ENCODE data around the gene MGRN1. TPM values are rescaled to one million over a fixed set of nuclear protein-coding genes. Genes with fewer than 3 reads are reported as not detected.

Gene MGRN1
- total RNA-seq, 4 donors from 2014 or later: 26.4 to 51.8 (median 31.4) TPM

DNA sequence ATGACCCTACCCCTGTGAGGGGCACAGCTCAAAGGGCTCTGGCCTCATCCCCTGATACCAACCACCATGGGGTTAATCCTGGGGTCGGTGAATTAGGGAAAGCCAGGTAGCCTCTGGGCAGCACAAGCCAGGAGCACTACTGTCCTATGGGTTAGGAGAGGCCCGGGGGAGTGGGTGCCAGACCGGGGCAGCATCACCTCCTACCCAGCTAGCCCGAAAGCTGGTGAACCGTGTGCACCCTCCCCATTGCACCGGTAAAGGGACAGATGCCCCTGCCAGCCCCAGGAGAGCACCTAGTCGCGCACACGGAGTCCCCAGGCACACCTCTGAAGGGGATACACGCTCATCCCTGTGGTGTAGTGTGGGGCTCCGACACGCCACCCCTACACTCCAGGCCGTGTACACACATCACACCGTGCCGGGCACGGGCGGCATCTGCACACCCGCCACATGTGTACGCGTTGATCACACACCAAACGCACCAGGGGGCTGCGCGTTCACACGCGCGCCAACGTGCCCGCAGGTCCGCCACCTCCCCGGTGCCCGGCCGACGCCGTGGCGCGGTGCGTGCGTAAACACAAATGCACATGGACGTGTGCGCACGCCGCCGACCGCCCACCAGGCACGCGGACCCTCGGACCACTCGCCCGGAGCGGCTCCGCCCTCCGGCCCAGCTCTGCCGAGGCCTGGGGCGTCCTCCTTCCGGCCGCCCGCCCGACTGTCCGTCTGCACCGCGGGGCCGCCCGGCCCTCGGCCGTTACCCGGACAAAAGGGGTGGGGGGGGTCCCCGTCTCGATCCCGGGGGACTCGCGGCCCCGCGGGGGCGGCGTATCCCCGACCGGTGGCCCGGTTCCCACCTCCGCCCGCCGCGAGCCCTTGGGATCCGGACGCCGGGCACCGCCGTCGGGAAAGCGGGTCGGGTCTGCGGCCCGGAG is 10.7 kb upstream of the MGRN1 start:
- TF ChIP-seq, protein P1, sequence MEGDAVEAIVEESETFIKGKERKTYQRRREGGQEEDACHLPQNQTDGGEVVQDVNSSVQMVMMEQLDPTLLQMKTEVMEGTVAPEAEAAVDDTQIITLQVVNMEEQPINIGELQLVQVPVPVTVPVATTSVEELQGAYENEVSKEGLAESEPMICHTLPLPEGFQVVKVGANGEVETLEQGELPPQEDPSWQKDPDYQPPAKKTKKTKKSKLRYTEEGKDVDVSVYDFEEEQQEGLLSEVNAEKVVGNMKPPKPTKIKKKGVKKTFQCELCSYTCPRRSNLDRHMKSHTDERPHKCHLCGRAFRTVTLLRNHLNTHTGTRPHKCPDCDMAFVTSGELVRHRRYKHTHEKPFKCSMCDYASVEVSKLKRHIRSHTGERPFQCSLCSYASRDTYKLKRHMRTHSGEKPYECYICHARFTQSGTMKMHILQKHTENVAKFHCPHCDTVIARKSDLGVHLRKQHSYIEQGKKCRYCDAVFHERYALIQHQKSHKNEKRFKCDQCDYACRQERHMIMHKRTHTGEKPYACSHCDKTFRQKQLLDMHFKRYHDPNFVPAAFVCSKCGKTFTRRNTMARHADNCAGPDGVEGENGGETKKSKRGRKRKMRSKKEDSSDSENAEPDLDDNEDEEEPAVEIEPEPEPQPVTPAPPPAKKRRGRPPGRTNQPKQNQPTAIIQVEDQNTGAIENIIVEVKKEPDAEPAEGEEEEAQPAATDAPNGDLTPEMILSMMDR (IDR thresholded peaks at IDR 0.05): no peak
- no peak for ATAC-seq (ENCODE audit: low FRiP score)
- no peak for DNase-seq (ENCODE audit: low spot score)

DNA sequence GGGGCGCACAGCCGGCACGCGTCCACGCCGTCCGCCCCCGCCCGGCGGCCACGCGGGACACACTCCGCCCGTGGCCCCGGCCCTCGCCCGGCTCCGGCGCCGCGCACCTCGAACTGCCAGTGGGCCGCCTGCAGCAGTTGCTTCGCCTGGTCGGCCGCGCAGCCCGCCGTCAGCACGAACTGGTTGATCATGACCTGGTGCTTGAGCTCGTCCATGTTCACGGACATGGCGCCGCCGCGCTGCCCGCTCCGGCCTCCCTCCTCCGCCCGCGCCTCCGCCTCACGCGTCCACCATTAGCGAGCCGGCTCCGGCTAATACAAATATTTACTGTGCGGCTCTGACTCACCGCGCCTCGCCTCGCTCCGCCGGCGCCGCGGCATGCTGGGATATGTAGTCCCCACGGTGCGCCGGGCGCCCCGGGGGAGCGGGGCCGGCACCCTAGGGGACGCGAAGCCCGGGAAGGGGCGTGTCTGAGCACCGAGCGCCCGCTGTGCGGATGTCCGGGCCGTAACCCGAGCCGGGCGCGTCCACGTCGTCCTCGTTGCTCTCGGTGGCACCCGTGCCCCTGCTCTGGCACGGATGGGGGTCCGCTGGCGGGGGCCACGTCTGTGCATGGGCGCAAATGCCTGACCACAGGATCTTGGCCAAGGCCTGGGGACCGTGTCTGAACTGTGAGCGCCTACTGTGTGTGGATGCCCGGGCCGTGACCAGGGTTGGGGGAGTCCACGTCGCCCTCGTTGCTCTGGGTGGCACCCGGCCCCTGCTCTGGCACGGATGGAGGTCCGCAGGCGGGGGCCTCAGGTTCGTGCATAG is 9.8 kb upstream of the MGRN1 start, which contains the start of gene UBALD1:
Gene UBALD1, minus strand, starts transcription at position 318 of the 813 bp plus-strand sequence. Its CDS starts 91 bp downstream, at position 227.
- peak; percentile 67 for DNase-seq (ENCODE audit: low spot score)

DNA sequence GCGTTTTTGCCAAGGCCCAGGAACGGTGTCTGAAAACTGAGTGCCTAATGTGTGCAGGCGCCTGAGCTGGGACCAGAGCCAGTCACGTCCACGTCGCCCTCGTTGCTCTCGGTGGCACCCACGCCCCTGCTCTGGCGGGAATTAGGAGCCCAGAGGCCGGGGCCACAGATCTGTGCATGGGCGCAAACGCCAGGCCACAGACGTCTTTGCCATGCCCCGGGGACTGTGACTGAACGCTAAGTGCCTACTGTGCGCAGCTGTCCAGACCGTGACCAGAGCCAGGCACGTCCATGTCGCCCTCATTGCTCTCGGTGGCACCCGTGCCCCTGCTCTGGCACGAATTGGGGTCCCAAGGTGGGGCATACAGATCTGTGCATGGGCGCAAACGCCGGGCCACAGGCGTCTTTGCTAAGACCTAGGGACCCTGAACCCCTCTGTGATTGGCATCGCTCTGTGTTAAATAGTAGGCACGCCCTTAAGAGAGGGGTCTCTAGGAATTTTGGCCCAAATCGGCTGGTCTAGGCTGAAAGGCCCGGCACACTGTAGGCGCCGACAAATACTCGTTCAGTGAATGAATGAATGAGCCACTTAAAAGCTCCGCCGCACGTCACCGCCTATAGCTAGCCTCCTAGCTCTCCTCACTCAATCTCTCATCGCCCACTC is 9.1 kb upstream of the MGRN1 start:
- ATAC-seq (ENCODE audit: low FRiP score) (no peak), DNase-seq (ENCODE audit: low spot score) (no peak)
- TF ChIP-seq, protein P1 (IDR thresholded peaks at IDR 0.05): no peak

More for the DNA sequence above, 9.8 kb upstream of the MGRN1 start, which contains the start of gene UBALD1:
- peak; percentile 69 for ATAC-seq (ENCODE audit: low FRiP score)
- TF ChIP-seq, protein P1 (IDR thresholded peaks at IDR 0.05): no peak

DNA sequence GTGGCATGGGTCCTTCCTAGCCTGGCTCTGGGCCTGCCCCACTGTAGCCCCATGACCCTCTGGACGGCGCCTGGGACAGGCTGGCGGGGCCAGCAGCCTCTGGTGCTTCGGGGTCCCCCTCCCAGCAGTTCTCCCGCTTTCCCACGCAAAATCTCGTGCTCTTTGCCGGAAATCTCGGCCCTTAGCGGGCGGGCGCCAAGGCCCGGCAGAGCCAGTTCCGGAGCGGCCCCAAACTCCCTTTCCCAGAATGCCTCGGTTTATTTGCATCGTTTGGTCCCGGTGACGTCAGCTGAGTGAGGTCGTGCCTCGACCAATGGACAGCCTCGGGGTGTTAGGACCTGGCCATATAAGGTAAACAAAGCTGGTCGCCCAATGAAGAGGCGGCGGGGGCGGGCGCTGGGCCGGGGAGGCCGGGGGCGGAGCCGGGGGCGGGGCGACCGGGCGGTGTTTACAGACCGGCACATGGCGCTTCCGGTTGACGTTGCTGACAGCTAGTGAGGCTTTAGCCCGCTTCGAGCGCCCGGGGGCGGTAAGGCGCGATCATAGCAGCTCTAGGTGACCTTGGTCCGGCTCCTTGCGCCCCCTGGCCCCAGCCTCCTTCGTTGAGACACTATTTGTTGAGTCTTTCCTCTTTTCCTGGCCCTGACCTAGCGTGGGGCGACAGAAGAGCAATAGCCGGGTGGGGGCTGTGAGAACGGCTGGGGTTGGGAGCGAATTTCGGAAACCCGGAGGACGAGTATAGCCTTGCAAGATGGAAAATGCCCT is 8.4 kb upstream of the MGRN1 start:
- TF ChIP-seq, protein P1 (IDR thresholded peaks at IDR 0.05): no peak
- peak; percentile 98 for DNase-seq (ENCODE audit: low spot score)
- peak; percentile 91 for ATAC-seq (ENCODE audit: low FRiP score)

DNA sequence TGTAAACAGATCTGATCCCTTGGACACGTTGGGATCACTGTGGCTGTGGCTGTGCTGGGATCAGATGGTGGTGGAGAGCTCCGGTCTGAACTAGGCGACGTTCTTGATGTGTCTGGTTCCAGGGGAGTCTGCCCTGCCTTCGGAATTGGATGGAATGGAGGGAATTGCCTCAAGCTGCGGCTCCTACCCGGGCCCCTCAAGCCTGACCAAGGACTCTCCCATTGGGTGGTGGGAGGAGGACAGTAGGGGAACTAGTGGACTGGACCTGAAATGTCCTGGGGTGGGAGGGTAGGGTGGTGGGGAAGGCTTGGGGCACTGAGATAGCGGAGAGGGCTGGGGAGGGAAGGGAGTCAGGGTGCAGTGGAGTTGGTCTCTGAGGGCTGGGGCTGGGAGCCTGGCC is 6.7 kb upstream of the MGRN1 start:
- DNase-seq (ENCODE audit: low spot score) (no peak), ATAC-seq (ENCODE audit: low FRiP score) (no peak)
- TF ChIP-seq, protein P1 (IDR thresholded peaks at IDR 0.05): no peak
